HUES48 (cell line): ENCODE data around the gene PPIL1.
"Not testable (repeated sequence)": the region's sequence is repeated elsewhere in the genome, so short reads cannot be mapped to it uniquely, and the experiment has no call there.

Source experiments
- H3K27ac ChIP-seq: one replicate; pipeline ENCODE4 v1.7.0; 2013; ENCODE audit warnings: low read depth, low read length, inconsistent platforms
- H3K27me3 ChIP-seq: 2 replicates; pipeline ENCODE4 v1.6.1; 2013; ENCODE audit warnings: mild to moderate bottlenecking, low read length; ENCODE audit not compliant: control insufficient read depth, insufficient read depth
- H3K36me3 ChIP-seq: 2 replicates; pipeline ENCODE4 v1.6.1; 2013; ENCODE audit warnings: low read length; ENCODE audit not compliant: control insufficient read depth, insufficient read depth
- H3K4me1 ChIP-seq: 2 replicates; pipeline ENCODE4 v1.6.1; 2013; ENCODE audit warnings: mild to moderate bottlenecking, low read length; ENCODE audit not compliant: control insufficient read depth, insufficient read depth
- H3K4me3 ChIP-seq: 2 replicates; pipeline ENCODE4 v1.5.1; 2013; ENCODE audit warnings: mild to moderate bottlenecking, low read depth, low read length
- H3K9ac ChIP-seq: 2 replicates; pipeline ENCODE4 v1.6.1; 2013; ENCODE audit warnings: mild to moderate bottlenecking, low read depth, low read length, moderate library complexity
- H3K9me3 ChIP-seq: 2 replicates; pipeline ENCODE4 v1.6.1; 2013; ENCODE audit warnings: low read length; ENCODE audit not compliant: control insufficient read depth, insufficient read depth

Gene PPIL1

GRCh38 chr6:36908747-36909146, 34.1 kb upstream of the PPIL1 start:
- Histone ChIP-seq H3K36me3 (no peaks in the 10 kb centered on the region), H3K4me3 (no peak overlapping the region), H3K27ac (no peak overlapping the region)

GRCh38 chr6:36907781-36908180, 33.2 kb upstream of the PPIL1 start:
- Histone ChIP-seq H3K9ac (no peak overlapping the region), H3K4me3 (no peak overlapping the region), H3K27ac (no peak overlapping the region), H3K27me3 (no peaks in the 10 kb centered on the region), H3K9me3 (no peaks in the 10 kb centered on the region), H3K4me1 (no peaks in the 10 kb centered on the region), H3K36me3 (no peaks in the 10 kb centered on the region)

More at GRCh38 chr6:36908747-36909146, 34.1 kb upstream of the PPIL1 start:
- Histone ChIP-seq H3K9me3 (no peaks in the 10 kb centered on the region), H3K4me1 (no peaks in the 10 kb centered on the region), H3K27me3 (no peaks in the 10 kb centered on the region), H3K9ac (no peak overlapping the region)

GRCh38 chr6:36906539-36907325, 32.1 kb upstream of the PPIL1 start:
- no peaks in the 10 kb centered on the region for H3K9me3 ChIP-seq
- H3K27ac ChIP-seq: no peak overlapping the region
- H3K36me3 ChIP-seq: 0 out of 2 replicates have a peak, but pooled peaks cover 4% of the 10 kb centered on the region
- H3K4me3 ChIP-seq: no peak overlapping the region
- no peaks in the 10 kb centered on the region for H3K4me1 ChIP-seq
- no peaks in the 10 kb centered on the region for H3K27me3 ChIP-seq
- H3K9ac ChIP-seq: no peak overlapping the region

GRCh38 chr6:36904851-36905393, 30.3 kb upstream of the PPIL1 start:
- Histone ChIP-seq H3K27ac (no peak overlapping the region), H3K36me3 (0 out of 2 replicates have a peak, but pooled peaks cover 4% of the 10 kb centered on the region), H3K9ac (no peak overlapping the region), H3K9me3 (no peaks in the 10 kb centered on the region), H3K4me1 (no peaks in the 10 kb centered on the region), H3K27me3 (no peaks in the 10 kb centered on the region), H3K4me3 (no peak overlapping the region)

- H3K4me1 ChIP-seq: no peaks in the 10 kb centered on the region
- no peak overlapping the region for H3K27ac ChIP-seq
- no peaks in the 10 kb centered on the region for H3K27me3 ChIP-seq
- no peak overlapping the region for H3K4me3 ChIP-seq
- H3K9ac ChIP-seq: no peak overlapping the region
- H3K9me3 ChIP-seq: no peaks in the 10 kb centered on the region
- H3K36me3 ChIP-seq: 0 out of 2 replicates have a peak, but pooled peaks cover 4% of the 10 kb centered on the region
These were observed 29.5 kb upstream of the PPIL1 start for GRCh38 chr6:36904114-36904513.

- Histone ChIP-seq H3K9ac (no peak overlapping the region), H3K27ac (no peak overlapping the region), H3K4me3 (no peak overlapping the region), H3K9me3 (no peaks in the 10 kb centered on the region), H3K27me3 (no peaks in the 10 kb centered on the region), H3K4me1 (no peaks in the 10 kb centered on the region), H3K36me3 (0 out of 2 replicates have a peak, but pooled peaks cover 3% of the 10 kb centered on the region)
These were observed 23.0 kb upstream of the PPIL1 start for GRCh38 chr6:36897609-36898008.

GRCh38 chr6:36893976-36894932, 19.7 kb upstream of the PPIL1 start:
- Histone ChIP-seq H3K27me3 (no peaks in the 10 kb centered on the region), H3K9ac (no peak overlapping the region), H3K4me3 (no peak overlapping the region), H3K4me1 (no peaks in the 10 kb centered on the region), H3K27ac (no peak overlapping the region), H3K36me3 (no peaks in the 10 kb centered on the region), H3K9me3 (no peaks in the 10 kb centered on the region)

GRCh38 chr6:36891153-36891552, 16.6 kb upstream of the PPIL1 start:
- not testable (repeated sequence) for H3K9ac ChIP-seq, H3K4me3 ChIP-seq, H3K4me1 ChIP-seq, H3K9me3 ChIP-seq, H3K27ac ChIP-seq, H3K36me3 ChIP-seq, H3K27me3 ChIP-seq

- Histone ChIP-seq H3K9ac (no peak overlapping the region), H3K36me3 (no peaks in the 10 kb centered on the region), H3K4me3 (no peak overlapping the region), H3K27ac (no peak overlapping the region), H3K4me1 (peaks cover 3% of the 10 kb centered on the region; the same call in 1 of the 2 replicates), H3K9me3 (no peaks in the 10 kb centered on the region), H3K27me3 (no peaks in the 10 kb centered on the region)
These were observed 15.6 kb upstream of the PPIL1 start for GRCh38 chr6:36890112-36890663.

- H3K27me3 ChIP-seq: no peaks in the 10 kb centered on the region
- H3K36me3 ChIP-seq: no peaks in the 10 kb centered on the region
- no peak overlapping the region for H3K9ac ChIP-seq
- peaks cover 5% of the 10 kb centered on the region; the same call in 1 of the 2 replicates for H3K4me1 ChIP-seq
- no peaks in the 10 kb centered on the region for H3K9me3 ChIP-seq
- no peak overlapping the region for H3K27ac ChIP-seq
- no peak overlapping the region for H3K4me3 ChIP-seq
These were observed 14.3 kb upstream of the PPIL1 start for GRCh38 chr6:36888654-36889481.
